B cell (primary cell): ENCODE measurements around the gene PKM.

Experiments used
- CTCF ChIP-seq: fragments of 200-600 bp; IDR thresholded peaks from one replicate; pipeline ENCODE4 v1.8.0; 2022; ENCODE audit warnings: antibody characterized with exemption, mild to moderate bottlenecking
- EZH2 ChIP-seq: IDR thresholded peaks from 2 replicates; pipeline ENCODE4 v1.6.1; 2012; ENCODE audit warnings: borderline replicate concordance, low read depth, mild to moderate bottlenecking, moderate library complexity, low read length; ENCODE audit not compliant: insufficient read depth, poor library complexity, severe bottlenecking

GRCh38 chr15:72183781-72184164, 47.2 kb downstream of the PKM start:
- TF ChIP-seq CTCF (no peak), EZH2 (no peak)
